Liver (tissue), 9 donors: ENCODE measurements around the gene SPTBN2. TPM values are rescaled to one million over a fixed set of nuclear protein-coding genes. Genes with fewer than 3 reads are reported as not detected.

Source experiments
- DNase-seq: peaks from one replicate; pipeline ENCODE4 v3.0.0-alpha.2; 2017; ENCODE audit warnings: low spot score
- H3K27ac ChIP-seq, 2 donors: one replicate each; pipeline ENCODE4 v1.7.0; 2013; ENCODE audit warnings: inconsistent platforms in 2 of 2, low read length in 2 of 2, control low read depth in 1 of 2, low read depth in 1 of 2, mild to moderate bottlenecking in 1 of 2
- H3K27me3 ChIP-seq, 4 donors: one replicate each; pipeline versions ENCODE4 v1.6.1 to v1.7.0; 2013; ENCODE audit warnings: low read length in 3 of 4, inconsistent platforms in 1 of 4, mild to moderate bottlenecking in 1 of 4, moderate library complexity in 1 of 4; ENCODE audit not compliant: control insufficient read depth in 4 of 4, insufficient read depth in 4 of 4
- H3K36me3 ChIP-seq, 4 donors: one replicate each; pipeline versions ENCODE4 v1.6.1 to v1.7.0; 2013; ENCODE audit warnings: low read length in 3 of 4, mild to moderate bottlenecking in 3 of 4, low read depth in 1 of 4, moderate library complexity in 1 of 4; ENCODE audit not compliant: control insufficient read depth in 4 of 4, insufficient read depth in 3 of 4
- H3K4me1 ChIP-seq, 4 donors: one replicate each; pipeline versions ENCODE4 v1.6.1 to v1.7.0; 2013; ENCODE audit warnings: low read length in 3 of 4, mild to moderate bottlenecking in 3 of 4, moderate library complexity in 1 of 4; ENCODE audit not compliant: control insufficient read depth in 4 of 4, insufficient read depth in 4 of 4
- H3K4me3 ChIP-seq, 3 donors: one replicate each; pipeline versions ENCODE4 v1.6.1 to v1.7.0; 2013; ENCODE audit warnings: low read length in 3 of 3, control low read depth in 1 of 3, low read depth in 1 of 3, mild to moderate bottlenecking in 1 of 3
- H3K9ac ChIP-seq, 2 donors: one replicate each; pipeline ENCODE4 v1.7.0; 2013; ENCODE audit warnings: low read length in 2 of 2, mild to moderate bottlenecking in 2 of 2, moderate library complexity in 2 of 2, control low read depth in 1 of 2, low read depth in 1 of 2
- H3K9me3 ChIP-seq, 4 donors: one replicate each; pipeline versions ENCODE4 v1.6.1 to v1.7.0; 2013; ENCODE audit warnings: low read length in 3 of 4; ENCODE audit not compliant: control insufficient read depth in 4 of 4
- CTCF ChIP-seq: fragments of 150-350 bp; IDR thresholded peaks from 2 replicates; pipeline ENCODE4 v1.5.1; 2017; ENCODE audit warnings: improper control_type of control experiment, low read depth, low read length; ENCODE audit not compliant: missing input control
- EGR1 ChIP-seq, 2 donors: IDR thresholded peaks; 2 replicates each; pipeline ENCODE4 v1.6.1; 2016 to 2018; ENCODE audit warnings: antibody characterized with exemption in 2 of 2, low read depth in 2 of 2
- FOXA1 ChIP-seq: IDR thresholded peaks from 2 replicates; pipeline ENCODE4 v1.6.1; 2016; ENCODE audit warnings: antibody characterized with exemption
- FOXA2 ChIP-seq: IDR thresholded peaks from 2 replicates; pipeline ENCODE4 v1.6.1; 2016; ENCODE audit warnings: antibody characterized with exemption
- GABPA ChIP-seq, 2 donors: IDR thresholded peaks in 1 of 2; conservative IDR thresholded peaks in 1 of 2; 2 replicates each; pipeline ENCODE4 v1.6.1; 2016; ENCODE audit warnings: antibody characterized with exemption in 2 of 2, mild to moderate bottlenecking in 1 of 2, moderate library complexity in 1 of 2
- HNF4A ChIP-seq, 2 donors: conservative IDR thresholded peaks; 2 replicates each; pipeline ENCODE4 v1.6.1; 2016; ENCODE audit warnings: antibody characterized with exemption in 2 of 2, mild to moderate bottlenecking in 2 of 2
- HNF4G ChIP-seq: IDR thresholded peaks from 2 replicates; pipeline ENCODE4 v1.6.1; 2016; ENCODE audit warnings: antibody characterized with exemption
- JUND ChIP-seq, 2 donors: IDR thresholded peaks; 2 replicates each; pipeline ENCODE4 v1.6.1; 2016; ENCODE audit warnings: antibody characterized with exemption in 2 of 2
- MAX ChIP-seq: IDR thresholded peaks from 2 replicates; pipeline ENCODE4 v1.6.1; 2016; ENCODE audit warnings: antibody characterized with exemption
- NR2F2 ChIP-seq: IDR thresholded peaks from 2 replicates; pipeline ENCODE4 v1.6.1; 2016; ENCODE audit warnings: antibody characterized with exemption
- RAD21 ChIP-seq, 2 donors: IDR thresholded peaks; 2 replicates each; pipeline ENCODE4 v1.6.1; 2016; ENCODE audit warnings: antibody characterized with exemption in 2 of 2, mild to moderate bottlenecking in 2 of 2
- REST ChIP-seq: IDR thresholded peaks from 2 replicates; pipeline ENCODE4 v1.6.1; 2016; ENCODE audit warnings: antibody characterized with exemption, mild to moderate bottlenecking
- RXRA ChIP-seq, 2 donors: IDR thresholded peaks; 2 replicates each; pipeline ENCODE4 v1.6.1; 2017 to 2018; ENCODE audit warnings: antibody characterized with exemption in 2 of 2, mild to moderate bottlenecking in 1 of 2
- SP1 ChIP-seq: IDR thresholded peaks from 2 replicates; pipeline ENCODE4 v1.6.1; 2018; ENCODE audit warnings: antibody characterized with exemption, mild to moderate bottlenecking
- TAF1 ChIP-seq: conservative IDR thresholded peaks from 2 replicates; pipeline ENCODE4 v1.6.1; 2016; ENCODE audit warnings: antibody characterized with exemption, mild to moderate bottlenecking
- YY1 ChIP-seq: IDR thresholded peaks from 2 replicates; pipeline ENCODE4 v1.6.1; 2016; ENCODE audit warnings: antibody characterized with exemption, mild to moderate bottlenecking
- ZBTB33 ChIP-seq: IDR thresholded peaks from 2 replicates; pipeline ENCODE4 v1.6.1; 2016; ENCODE audit warnings: antibody characterized with exemption
- WGBS: extraction: QIAGEN DNeasy Blood & Tissue Kit; methylation state at CpG from one replicate; pipeline ENCODE4 v1.1.7; 2013; 5-methylcytosine and 5-hydroxymethylcytosine counted together
- polyA plus RNA-seq, 2 donors: library from polyadenylated mRNA; stranded (reverse) in 1 of 2; unstranded in 1 of 2; fragments of 200-250 nt in 1 of 2; fragments of >200 nt in 1 of 2; fragmentation: Nextera tagmentation in 1 of 2; extraction: Ambion mirVana in 1 of 2; gene quantifications; one replicate each; pipeline versions ENCODE4 v1.2.1 to v1.2.3, GENCODE V29; 2013 to 2015
- total RNA-seq, 2 donors: library from RNA; depleted of rRNA; stranded (reverse); fragments of >200 nt; gene quantifications; one replicate each; pipeline ENCODE4 v1.2.3, GENCODE V29; 2014
- donor health status: healthy.
- donor health status: healthy.
- donor health status: healthy.
- donor health status: healthy.
- donor health status: healthy.

SPTBN2 gene
- total and polyA plus RNA-seq, 4 donors, result 9.6 to 103 (median 22.6) TPM

- H3K27me3 ChIP-seq, result no peaks in the 10 kb centered on the region
- no peak for TF ChIP-seq EGR1 (IDR thresholded peaks at IDR 0.05; ENCODE audit: low read depth in 2 of 2)
- no peak for TF ChIP-seq FOXA2
- no peak for TF ChIP-seq HNF4G
- TF ChIP-seq YY1, result no peak
- TF ChIP-seq SP1, result no peak
- no peak for TF ChIP-seq ZBTB33
- TF ChIP-seq NR2F2, result no peak
- TF ChIP-seq CTCF, result no peak
- no peak for TF ChIP-seq HNF4A (conservative IDR thresholded peaks at IDR 0.05)
- TF ChIP-seq RAD21 (IDR thresholded peaks at IDR 0.05), result no peak
- TF ChIP-seq JUND (IDR thresholded peaks at IDR 0.05), result no peak
- TF ChIP-seq GABPA (IDR thresholded peaks at IDR 0.05 in 1 of 2, conservative IDR thresholded peaks at IDR 0.05 in 1 of 2), result no peak
- TF ChIP-seq FOXA1, result no peak
- no peak for TF ChIP-seq REST
- 73% methylated on average over 2 of the region's 2 CpGs for WGBS
- H3K27ac ChIP-seq, result no peak overlapping the region
- H3K9ac ChIP-seq, result no peak overlapping the region
- H3K4me1 ChIP-seq, result no peaks in the 10 kb centered on the region
- no peak for DNase-seq
- H3K9me3 ChIP-seq, result no peaks in the 10 kb centered on the region
- H3K4me3 ChIP-seq, result no peak overlapping the region
- H3K36me3 ChIP-seq, result peaks cover 4 to 18% (median 10%) of the 10 kb centered on the region in 4 donors
Measured at GRCh38 chr11:66659763-66660162, 69.3 kb downstream of the SPTBN2 start.

- H3K4me3 ChIP-seq, result no peak overlapping the region
- no peaks in the 10 kb centered on the region for H3K27me3 ChIP-seq
- H3K4me1 ChIP-seq, result no peaks in the 10 kb centered on the region
- H3K9me3 ChIP-seq, result no peaks in the 10 kb centered on the region
- no peak for DNase-seq
- 93% methylated on average over 6 of the region's 6 CpGs for WGBS
- H3K27ac ChIP-seq, result no peak overlapping the region
- H3K9ac ChIP-seq, result no peak overlapping the region
- no peak for TF ChIP-seq REST
- TF ChIP-seq MAX, result no peak
- no peak for TF ChIP-seq HNF4A (conservative IDR thresholded peaks at IDR 0.05)
- no peak for TF ChIP-seq FOXA1
- no peak for TF ChIP-seq EGR1 (IDR thresholded peaks at IDR 0.05; ENCODE audit: low read depth in 2 of 2)
- TF ChIP-seq NR2F2, result no peak
- TF ChIP-seq TAF1, result no peak
- no peak for TF ChIP-seq ZBTB33
- no peak for TF ChIP-seq RXRA (IDR thresholded peaks at IDR 0.05)
- H3K36me3 ChIP-seq, result peaks cover 4 to 22% (median 15%) of the 10 kb centered on the region in 4 donors
Measured at GRCh38 chr11:66653123-66653522, 75.9 kb downstream of the SPTBN2 start.
